NCI-H2196 treated with DMSO at 0.1 percent for 48 hours (cell line): ENCODE data around the gene KDM1A.
"Not testable (repeated sequence)": the region's sequence is repeated elsewhere in the genome, so short reads cannot be mapped to it uniquely, and the experiment has no call there.

Experiments used
- DNase-seq: peaks from one replicate; lab custom pipeline; 2025; ENCODE audit not compliant: unreplicated experiment; lab: John Stamatoyannopoulos, UW

The KDM1A gene

DNA sequence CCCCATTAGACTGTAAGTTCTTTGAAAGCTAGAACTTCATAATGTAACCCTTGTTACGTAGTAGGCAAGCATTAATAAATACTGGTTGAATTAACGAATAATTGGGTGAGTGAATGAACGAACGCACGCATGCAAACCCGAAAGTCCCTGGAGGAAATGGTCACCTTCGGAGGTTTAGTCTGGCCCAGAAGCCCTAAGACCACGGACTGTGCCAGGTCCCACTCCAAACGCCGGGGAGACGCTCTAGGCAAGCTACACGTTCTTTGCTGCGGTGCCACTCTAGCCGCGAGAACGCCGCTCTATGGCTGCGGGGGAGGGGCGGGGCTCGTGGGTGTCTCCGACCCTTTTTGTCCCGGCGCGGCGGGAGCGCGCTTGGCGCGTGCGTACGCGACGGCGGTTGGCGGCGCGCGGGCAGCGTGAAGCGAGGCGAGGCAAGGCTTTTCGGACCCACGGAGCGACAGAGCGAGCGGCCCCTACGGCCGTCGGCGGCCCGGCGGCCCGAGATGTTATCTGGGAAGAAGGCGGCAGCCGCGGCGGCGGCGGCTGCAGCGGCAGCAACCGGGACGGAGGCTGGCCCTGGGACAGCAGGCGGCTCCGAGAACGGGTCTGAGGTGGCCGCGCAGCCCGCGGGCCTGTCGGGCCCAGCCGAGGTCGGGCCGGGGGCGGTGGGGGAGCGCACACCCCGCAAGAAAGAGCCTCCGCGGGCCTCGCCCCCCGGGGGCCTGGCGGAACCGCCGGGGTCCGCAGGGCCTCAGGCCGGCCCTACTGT lies at the start of gene KDM1A:
Gene KDM1A (plus strand): TSS at position 375 of the 769 bp plus-strand sequence. CDS start 129 bp downstream, at position 504.
- DNase-seq, result peak; percentile 97

DNA sequence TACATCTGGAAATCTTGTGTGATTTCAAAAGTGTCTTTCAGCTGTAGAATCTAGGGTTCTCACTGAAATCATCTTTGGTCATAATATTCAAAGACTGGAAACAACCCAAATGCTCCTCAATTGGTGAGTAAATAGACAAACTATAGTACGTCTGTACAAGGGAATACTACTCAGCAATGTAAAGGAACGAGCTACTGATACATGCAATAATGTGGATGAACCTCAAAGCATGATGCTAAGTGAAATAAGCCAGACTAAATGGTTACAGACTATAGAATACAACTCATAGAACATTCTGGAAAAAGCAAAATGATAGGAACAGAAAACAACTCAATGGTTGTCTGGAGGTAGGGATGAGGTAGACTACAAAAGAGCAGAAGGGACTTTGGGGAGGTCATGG lies 49.2 kb upstream of the KDM1A start:
- no peak for DNase-seq

DNA sequence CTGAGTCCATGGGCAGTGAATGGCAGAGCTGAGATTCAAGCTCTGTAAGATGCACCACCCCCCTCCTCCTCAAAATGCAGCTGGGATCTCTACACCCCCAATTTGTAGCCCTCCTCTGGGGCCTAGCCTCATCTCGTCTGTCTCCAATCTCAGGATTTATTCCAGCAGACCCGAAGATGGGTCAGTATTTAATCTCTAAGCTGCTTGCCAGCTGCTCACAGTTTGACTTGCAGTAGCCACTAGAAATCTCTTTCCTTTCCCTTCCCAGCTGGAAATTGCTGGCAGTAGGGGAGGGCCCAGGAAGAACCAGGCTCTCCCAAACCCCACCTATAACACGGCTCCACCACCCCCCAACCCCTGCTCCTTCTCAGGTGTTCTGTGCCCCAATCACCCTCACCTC lies 48.1 kb upstream of the KDM1A start:
- DNase-seq, result no peak

DNA sequence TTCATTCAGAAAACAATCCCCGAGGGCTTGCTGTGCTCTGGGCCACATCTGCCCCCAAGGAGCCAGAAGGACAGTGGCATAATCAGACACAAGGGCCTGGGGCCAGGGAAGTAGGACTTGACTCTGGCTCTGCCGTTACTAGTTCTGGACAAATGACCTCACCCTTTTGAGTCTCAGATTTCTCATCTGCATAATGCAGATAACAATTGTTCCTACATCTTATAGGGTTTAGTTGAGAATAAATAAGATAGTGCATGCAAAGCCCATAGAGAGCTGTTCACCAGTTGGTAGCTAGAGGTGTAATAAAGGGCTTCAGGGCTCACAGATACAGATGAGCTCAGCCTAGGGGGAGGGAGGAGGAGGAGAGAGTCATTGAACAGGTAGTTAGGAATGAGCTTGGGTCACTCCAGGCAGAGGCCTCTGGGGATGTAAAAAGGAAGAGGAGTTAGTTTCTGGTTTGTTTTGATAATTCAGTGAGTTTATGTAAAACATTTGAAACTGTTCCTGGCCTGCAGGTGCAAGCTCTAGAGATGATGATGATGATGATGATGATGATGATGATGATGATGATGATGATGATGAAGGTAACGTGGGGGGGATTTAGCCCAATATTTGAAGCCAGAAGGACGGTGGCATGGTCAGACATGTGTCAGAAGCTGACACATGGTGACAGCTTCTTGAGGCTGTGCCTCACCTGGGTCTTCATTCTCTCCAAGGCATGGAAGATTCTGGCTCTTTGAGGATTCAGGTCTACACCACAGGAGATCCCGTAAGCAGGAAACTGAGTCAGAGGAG lies 47.5 kb upstream of the KDM1A start:
- peak; percentile 24 for DNase-seq

DNA sequence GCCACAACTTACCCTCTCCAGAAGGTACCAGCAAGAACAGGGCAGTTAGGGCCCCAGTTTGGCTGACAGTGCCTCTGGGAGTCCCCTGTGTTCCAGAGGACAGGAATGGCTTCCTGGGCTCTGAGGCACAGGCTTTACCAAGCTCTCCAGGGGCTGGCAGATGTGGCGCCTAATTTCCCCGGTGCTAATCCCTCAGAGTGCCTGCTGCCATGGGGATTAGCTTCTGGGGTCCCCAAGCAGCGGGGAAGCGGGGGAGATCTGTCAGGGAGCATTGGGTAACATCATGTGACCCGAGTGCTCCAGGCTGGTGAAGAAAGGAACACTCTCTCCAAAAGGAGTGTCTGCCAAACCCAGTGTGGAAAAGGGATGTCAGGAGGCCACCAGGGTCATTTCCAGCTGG lies 46.5 kb upstream of the KDM1A start, which contains the start of gene LACTBL1:
Gene LACTBL1 (minus strand): TSS at position 107 of the 400 bp plus-strand sequence. CDS start 550 bp downstream, outside the sequence.
- DNase-seq, result no peak

DNA sequence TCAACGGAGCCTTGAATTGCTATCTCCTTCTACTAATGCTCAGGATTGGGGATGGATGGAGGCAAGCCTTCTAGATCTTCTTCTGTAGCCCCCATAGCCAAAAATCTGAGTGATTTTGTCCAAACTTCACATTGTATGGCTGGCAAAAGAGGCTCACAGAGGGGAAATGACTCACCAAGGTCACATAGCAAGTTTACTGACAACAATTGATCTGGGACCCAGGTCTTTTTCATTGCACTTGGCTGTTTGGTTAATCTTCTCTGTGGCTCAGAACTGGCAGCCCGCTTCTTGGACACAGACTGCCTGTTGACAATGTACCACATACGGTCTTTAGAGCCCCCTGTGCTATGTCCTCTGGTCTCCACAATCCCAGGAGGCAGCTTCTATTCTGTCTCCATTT lies 43.6 kb upstream of the KDM1A start:
- DNase-seq, result no peak

DNA sequence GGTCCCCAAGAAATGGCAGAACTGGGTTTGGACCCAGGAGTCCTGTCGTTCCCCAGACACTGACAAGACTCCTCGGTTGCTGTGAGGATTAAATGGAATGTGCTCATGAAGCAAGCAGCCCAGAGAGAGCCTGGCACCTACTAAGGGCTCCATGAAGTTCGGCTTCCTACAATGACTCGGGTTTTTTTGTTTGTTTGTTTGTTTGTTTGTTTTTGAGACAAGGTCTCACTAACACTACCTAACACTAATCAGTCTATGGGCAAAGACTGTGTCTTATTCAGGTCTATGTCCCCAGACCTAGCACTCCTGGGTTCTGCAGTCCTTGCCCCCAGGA lies 43.2 kb upstream of the KDM1A start:
- DNase-seq, result no peak

DNA sequence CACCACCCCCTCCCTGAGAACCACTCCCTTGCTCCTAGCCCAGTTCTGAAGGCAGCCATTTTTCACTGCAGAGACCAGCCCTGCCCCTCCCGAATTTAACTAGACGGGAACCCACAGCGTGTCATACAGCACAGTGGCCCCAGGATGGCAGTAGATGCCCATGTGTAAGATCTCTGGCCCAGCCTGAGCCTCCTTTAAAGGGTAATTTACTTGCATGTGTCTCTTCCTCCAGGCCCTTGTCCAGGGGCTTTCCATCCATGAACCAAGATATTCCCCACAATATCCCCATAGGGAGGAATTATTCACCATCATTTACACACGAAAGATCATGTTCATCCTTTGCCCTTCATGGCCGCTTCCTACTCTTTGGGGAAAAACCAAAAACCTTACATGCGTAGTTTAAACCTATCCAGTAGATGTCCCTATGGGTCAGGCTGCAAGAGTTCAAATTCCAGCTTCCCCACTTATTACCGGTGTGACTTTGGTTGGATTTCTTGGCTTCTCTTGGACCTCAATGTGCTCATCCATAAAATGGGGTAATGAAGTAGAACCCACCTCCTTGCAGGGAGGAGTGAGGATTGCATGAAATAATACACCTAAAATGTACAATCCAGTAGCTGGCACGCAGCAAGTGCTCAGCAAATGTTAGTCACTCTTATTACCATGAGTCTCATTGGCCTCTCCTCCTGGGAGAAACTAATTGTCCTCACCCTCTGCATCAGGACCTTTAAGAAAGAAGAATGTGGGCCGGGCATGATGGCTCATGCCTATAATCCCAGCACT lies 42.6 kb upstream of the KDM1A start:
- peak; percentile 83 for DNase-seq

DNA sequence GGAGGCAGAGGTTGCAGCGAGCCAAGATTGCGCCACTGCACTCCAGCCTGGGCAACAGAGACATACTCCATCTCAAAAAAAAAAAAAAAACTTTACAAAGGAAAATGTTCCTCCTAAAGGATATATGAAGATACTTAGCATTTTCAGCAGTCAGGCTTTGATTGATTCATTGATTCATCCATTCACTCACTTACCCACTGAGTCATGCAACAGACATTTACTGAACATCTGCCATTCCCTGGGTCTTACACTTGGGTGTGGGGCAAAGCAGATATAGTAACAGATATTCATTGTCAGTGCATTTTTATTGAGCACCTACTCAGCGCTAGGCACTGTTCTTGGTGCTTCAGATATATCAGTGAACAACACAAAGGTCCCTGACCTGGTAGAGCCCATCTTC lies 41.0 kb upstream of the KDM1A start:
- DNase-seq, result no peak

DNA sequence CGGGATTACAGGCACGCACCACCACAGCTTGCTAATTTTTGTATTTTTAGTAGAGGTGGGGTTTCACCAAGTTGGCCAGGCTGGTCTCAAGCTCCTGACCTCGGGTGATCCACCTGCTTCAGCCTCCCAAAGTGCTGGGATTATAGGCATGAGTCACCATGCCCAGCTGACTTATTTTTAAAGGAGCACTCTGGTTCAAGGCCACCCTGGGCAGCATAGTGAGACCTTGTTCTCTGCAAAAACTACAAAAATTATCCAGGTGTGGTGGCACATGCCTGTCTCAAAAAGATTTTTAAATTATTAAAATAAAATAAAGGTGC lies 38.8 kb upstream of the KDM1A start:
- DNase-seq, result not testable (repeated sequence)

DNA sequence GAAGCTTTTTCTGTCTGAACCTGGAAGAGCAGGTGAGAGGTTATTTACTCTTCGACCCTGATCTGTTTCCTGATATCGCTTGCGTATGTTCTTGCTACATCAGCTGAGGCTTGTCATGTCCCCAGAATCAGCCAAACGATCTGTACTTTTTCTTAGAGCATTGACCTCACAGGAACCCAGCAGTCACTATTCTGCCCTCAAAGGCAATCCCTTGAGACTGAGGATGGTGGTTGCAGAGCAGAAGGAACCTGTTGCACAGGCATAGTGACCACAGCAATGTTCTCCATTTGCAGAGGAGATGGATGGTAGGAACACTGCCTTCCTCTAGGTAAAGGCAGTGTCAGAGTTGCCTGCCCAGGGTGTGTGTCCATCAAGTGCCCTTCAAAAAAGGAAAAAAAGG lies 35.3 kb upstream of the KDM1A start:
- no peak for DNase-seq

DNA sequence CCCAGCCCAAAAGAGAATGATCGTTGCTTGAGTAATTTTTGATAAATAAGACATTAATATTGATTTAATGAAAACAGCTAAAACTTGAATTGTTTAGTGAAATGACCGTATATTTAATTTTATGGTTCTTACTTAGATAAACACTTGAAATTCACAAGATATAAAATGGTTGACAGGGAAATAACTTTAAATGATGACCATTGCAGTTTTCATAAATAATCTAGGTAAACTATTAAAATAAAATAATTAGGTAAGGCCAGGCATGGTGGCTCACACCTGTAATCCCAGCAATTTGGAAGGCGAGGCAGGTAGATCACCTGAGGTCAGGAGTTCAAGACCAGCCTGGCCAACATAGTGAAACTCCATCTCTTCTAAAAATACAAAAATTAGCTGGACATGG lies 26.9 kb upstream of the KDM1A start:
- DNase-seq, result not testable (repeated sequence)

DNA sequence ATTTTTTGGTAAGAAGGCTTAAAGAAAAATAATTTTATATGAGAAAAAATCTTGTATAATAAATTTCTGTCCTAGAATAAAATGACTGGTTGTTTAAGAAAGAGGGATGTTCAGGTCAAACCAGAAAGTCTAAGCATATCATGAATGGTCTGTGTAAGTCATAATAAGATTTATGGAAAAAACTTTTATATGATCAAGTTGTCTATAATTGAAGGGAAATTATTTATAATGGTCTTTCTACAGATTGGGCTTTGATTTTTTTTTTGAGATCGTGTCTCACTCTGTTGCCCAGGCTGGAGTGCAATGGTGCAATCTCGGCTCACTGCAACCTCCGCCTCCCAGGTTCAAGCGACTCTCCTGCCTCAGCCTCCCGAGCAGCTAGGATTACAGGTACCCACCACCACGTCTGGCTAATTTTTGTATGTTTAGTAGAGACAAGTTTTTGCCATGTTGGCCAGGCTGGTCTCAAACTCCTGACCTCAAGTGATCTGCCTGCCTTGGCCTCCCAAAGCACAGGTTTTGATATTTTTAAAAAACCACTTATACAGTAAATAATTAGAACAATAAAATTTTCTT lies 26.0 kb upstream of the KDM1A start:
- not testable (repeated sequence) for DNase-seq

DNA sequence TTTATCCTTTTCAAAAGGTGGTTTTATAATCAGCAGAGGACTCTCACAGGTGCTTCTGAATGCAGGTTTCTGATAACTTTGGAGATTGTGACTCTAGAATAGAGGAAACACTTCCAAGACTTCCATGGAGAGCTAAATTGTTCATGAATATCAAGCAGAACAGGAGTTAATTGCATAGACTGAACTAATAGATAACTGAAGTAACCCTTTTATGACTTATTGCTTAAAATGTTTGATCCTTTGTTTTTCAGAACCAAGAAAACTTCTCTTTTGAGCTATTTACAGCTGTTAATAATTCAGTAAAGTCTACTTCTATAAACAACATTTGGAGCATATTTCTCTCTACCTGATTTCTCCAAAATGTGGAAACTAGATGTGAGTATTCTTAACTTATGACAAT lies 23.5 kb upstream of the KDM1A start:
- no peak for DNase-seq

DNA sequence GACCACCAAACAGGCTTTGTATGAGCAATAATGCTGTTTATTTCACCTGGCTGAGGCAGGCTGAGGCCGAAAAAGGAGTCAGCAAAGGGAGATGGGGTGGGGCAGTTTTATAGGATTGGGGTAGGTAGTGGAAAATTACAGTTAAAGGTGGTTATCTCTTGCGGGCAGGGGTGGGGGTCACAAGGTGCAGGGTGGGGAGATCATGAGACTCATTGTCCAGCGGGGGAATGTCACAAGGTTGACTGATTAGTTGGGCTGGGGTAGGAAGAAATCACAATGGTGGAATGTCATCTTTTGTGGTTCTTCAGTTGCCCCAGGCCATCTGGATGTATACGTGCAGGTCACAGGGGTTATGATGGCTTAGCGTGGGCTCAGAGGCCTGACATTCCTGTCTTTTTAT lies 21.7 kb upstream of the KDM1A start:
- not testable (repeated sequence) for DNase-seq

DNA sequence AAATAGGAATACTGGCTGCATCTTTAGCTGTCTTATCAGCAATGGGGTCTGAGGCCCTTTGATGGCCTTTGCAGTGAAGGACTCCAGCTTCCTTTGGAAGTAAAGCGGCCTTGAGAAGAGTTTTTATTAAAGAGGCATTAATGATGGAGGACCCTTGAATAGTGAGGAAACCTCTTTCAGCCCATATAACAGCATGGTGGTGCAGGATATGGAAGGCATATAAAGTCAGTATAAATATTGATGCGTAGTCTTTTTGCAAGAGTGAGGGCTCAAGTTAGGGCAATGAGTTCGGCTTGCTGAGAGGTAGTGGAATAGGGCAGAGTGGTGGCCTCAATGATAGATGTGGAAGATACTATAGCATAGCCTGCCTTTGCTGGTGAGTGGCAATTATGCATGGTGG lies 19.1 kb upstream of the KDM1A start:
- DNase-seq, result not testable (repeated sequence)

DNA sequence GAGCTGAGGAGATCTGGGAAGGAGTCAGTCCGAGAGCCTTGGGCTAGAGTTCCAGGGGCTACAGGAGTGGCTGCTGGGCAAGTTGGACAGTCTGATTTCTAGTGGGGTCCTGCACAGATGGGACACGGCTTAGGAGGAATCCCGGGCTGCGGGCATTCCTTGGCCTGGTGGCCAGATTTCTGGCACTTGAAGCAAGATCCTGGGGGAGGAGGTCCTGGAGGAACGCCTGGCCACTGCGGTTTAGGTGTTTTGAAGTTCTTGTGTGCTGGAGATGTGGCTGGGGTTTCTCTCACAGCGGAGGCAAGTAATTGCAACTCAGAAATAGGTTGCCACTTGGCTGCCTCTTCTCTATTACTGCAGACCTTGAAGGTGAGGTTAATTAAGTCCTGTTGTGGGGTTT lies 17.1 kb upstream of the KDM1A start:
- DNase-seq, result not testable (repeated sequence)

DNA sequence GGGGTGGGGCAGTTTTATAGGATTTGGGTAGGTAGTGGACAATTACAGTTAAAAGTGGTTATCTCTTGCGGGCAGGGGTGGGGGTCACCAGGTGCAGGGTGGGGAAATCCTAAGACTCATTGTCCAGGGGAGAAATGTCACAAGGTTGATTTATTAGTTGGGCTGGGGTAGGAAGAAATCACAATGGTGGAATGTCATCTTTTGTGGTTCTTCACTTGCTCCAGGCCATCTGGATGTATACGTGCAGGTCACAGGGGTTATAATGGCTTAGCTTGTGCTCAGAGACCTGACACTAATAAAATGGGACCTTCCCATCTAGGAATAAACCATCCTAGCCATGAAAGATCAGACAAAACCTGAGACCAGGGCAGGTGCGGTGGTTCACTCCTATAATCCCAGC lies 15.2 kb upstream of the KDM1A start:
- DNase-seq, result no peak

DNA sequence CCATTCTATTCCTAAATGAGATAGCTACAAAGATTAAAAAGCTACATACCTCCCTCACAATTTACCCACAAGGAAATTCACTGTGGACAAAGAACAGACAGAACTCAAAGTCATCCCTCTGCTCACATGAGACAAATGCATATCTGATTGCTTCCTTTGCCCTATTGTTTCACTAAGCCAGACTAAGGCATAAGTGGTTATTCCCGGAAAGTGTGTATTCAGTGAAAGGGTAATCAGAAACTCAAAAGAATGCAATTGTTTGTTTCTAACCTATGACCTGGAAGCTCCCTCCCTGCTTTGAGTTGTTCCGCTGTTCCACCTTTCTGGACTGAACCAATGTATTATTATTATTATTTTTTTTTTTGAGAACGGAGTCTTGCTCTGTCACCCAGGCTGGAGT lies 14.5 kb upstream of the KDM1A start:
- DNase-seq, result not testable (repeated sequence)

DNA sequence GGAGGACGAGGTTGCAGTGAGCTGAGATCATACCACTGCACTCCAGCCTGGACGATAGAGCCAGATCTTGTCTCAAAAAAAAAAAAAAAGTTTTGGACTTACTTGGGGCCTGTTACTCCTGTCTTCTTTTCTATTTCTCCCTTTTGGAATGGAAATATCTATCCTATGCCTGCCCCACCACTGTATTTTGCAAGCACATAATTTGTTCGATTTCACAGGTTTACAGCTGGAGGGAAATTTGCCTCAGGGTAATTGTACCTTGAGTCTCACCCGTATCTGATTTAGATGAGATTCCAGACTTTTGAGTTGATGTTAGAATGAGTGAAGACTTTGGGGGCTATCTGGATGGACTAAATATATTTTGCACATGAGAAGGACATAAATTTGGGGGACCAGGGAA lies 12.2 kb upstream of the KDM1A start:
- no peak for DNase-seq

DNA sequence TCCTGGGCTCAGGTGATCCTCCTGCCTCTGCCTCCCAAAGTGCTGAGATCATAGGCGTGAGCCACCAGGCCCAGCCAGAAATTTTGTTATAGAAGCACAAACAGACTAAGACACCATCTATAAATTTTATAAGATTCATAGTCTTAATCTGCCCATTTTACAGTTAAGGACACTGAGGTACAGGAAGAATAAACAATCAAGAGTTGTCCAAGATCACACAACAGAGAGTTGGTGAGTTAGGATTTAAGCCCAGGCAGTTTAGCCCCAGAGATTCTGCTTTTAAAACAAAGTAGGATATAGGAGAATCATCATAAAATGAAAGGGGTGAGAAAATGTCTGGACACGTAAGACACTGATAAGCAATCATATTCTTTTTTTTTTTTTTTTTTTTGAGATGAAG lies 10.4 kb upstream of the KDM1A start:
- no peak for DNase-seq
